Testis (tissue), 3 donors: ENCODE measurements around the gene MIEN1. TPM values are rescaled to one million over a fixed set of nuclear protein-coding genes. Genes with fewer than 3 reads are reported as not detected.
A peak's percentile ranks its signal among the peaks of the same experiment; 100 is the strongest.
"Not testable (repeated sequence)": the region's sequence is repeated elsewhere in the genome, so short reads cannot be mapped to it uniquely, and the experiment has no call there.

ENCODE experiments used
- DNase-seq: peaks from one replicate; pipeline ENCODE4 v3.0.0-alpha.2; 2019
- H3K27ac ChIP-seq, 2 donors: fragments of 200-600 bp; sonication (generic); one replicate each; pipeline ENCODE4 v1.5.1; 2019
- H3K27me3 ChIP-seq: fragments of 200-600 bp; sonication (generic); one replicate; pipeline ENCODE4 v1.5.1; 2019
- H3K36me3 ChIP-seq: fragments of 200-600 bp; sonication (generic); one replicate; pipeline ENCODE4 v1.5.1; 2017; ENCODE audit warnings: low read depth; ENCODE audit errors: missing control alignments
- H3K4me1 ChIP-seq: fragments of 200-600 bp; sonication (generic); one replicate; pipeline ENCODE4 v1.5.1; 2019
- H3K4me3 ChIP-seq, 2 donors: fragments of 200-600 bp; sonication (generic); one replicate each; pipeline ENCODE4 v1.5.1; 2017 to 2019
- H3K9me3 ChIP-seq: fragments of 200-600 bp; sonication (generic); one replicate; pipeline ENCODE4 v1.5.1; 2017
- POLR2A ChIP-seq: fragments of 450-650 bp; IDR thresholded peaks from one replicate; pipeline ENCODE4 v1.6.1; 2017; ENCODE audit warnings: antibody characterized with exemption, mild to moderate bottlenecking, moderate library complexity
- WGBS, 2 donors: methylation state at CpG; one replicate each; pipeline ENCODE4 v1.1.5; 2018; 5-methylcytosine and 5-hydroxymethylcytosine counted together
- intact Hi-C: fragments of 100-400 bp; cut with DNase I; formaldehyde crosslinking; loops from one replicate; pipeline ENCODE4 v1.15.1; 2023; ENCODE audit warnings: low total_unique reads
- polyA plus RNA-seq: library from polyadenylated mRNA; stranded (reverse); fragments of 350-450 nt; fragmentation: Illumina TruSeq; extraction: RNeasy Lipid Tissue Mini Kit (QIAGEN cat#74804); gene quantifications from one replicate; pipeline ENCODE4 v1.2.3, GENCODE V29; 2014; ENCODE audit warnings: low read depth, low replicate concordance; ENCODE audit not compliant: insufficient read depth
- total RNA-seq, 2 donors: library from RNA; depleted of rRNA; stranded (reverse); fragments of >200 nt; gene quantifications; one replicate each; pipeline ENCODE4 v1.2.3, GENCODE V29; 2016
- TF ChIP-seq, protein P1 (sequence below), 3 experiments: fragments of 450-650 bp in 2 of 3; fragments of 200-600 bp in 1 of 3; sonication (generic) in 1 of 3; IDR thresholded peaks; one replicate each; pipeline ENCODE4 v1.5.1; 2016 to 2019; ENCODE audit warnings: antibody characterized with exemption in 3 of 3, mild to moderate bottlenecking in 2 of 3, moderate library complexity in 1 of 3

MIEN1 gene
- total and polyA plus RNA-seq, 3 donors from 2014 or later: 47.9 to 89.1 (median 53.1) TPM

DNA sequence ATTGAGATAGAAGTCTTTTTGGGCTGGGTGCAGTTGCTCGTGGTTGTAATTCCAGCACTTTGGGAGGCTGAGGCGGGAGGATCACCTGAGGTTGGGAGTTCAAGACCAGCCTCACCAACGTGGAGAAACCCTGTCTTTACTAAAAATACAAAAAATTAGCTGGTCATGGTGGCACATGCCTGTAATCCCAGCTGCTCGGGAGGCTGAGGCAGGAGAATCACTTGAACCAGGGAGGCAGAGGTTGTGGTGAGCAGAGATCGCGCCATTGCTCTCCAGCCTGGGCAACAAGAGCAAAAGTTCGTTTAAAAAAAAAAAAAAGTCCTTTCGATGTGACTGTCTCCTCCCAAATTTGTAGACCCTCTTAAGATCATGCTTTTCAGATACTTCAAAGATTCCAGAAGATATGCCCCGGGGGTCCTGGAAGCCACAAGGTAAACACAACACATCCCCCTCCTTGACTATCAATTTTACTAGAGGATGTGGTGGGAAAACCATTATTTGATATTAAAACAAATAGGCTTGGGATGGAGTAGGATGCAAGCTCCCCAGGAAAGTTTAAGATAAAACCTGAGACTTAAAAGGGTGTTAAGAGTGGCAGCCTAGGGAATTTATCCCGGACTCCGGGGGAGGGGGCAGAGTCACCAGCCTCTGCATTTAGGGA is 31.0 kb downstream of the MIEN1 start:
- DNase-seq, H3K27me3 ChIP-seq, H3K4me1 ChIP-seq, H3K36me3 ChIP-seq, H3K9me3 ChIP-seq, intact Hi-C loops: not testable (repeated sequence)
- peak overlapping the region in 1 of 2 donors; percentile 11 for H3K27ac ChIP-seq
- TF ChIP-seq, protein P1, sequence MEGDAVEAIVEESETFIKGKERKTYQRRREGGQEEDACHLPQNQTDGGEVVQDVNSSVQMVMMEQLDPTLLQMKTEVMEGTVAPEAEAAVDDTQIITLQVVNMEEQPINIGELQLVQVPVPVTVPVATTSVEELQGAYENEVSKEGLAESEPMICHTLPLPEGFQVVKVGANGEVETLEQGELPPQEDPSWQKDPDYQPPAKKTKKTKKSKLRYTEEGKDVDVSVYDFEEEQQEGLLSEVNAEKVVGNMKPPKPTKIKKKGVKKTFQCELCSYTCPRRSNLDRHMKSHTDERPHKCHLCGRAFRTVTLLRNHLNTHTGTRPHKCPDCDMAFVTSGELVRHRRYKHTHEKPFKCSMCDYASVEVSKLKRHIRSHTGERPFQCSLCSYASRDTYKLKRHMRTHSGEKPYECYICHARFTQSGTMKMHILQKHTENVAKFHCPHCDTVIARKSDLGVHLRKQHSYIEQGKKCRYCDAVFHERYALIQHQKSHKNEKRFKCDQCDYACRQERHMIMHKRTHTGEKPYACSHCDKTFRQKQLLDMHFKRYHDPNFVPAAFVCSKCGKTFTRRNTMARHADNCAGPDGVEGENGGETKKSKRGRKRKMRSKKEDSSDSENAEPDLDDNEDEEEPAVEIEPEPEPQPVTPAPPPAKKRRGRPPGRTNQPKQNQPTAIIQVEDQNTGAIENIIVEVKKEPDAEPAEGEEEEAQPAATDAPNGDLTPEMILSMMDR (IDR thresholded peaks at IDR 0.05): peak in 1 of 3 experiments; percentile 5
- WGBS, 2 donors: 50 to 51% methylated on average over 11 of the region's 11 CpGs
- peak overlapping the region; percentile 67 to 76 for H3K4me3 ChIP-seq

DNA sequence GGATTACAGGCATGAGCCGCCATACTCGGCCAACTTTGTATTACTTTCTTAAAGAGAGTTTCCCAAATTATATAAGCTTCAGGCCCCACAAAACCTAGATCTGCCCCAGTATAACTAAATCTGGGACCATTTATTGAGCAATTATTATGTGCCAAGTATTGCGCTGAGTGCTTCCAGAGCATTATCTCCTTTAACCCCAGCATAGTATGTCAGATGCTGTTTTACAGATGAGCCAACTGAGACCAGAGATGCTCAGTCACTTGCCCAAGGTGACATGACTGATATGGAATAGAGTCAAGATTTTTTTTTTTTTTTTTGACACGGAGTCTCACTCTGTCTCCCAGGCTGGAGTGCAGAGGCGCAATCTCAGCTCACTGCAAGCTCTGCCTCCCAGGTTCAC is 32.4 kb downstream of the MIEN1 start:
- H3K4me1 ChIP-seq: peaks cover 2% of the 10 kb centered on the region
- H3K27me3 ChIP-seq: no peaks in the 10 kb centered on the region
- no peaks in the 10 kb centered on the region for H3K36me3 ChIP-seq
- WGBS, 2 donors: 89 to 95% methylated on average over 5 of the region's 5 CpGs
- TF ChIP-seq, protein P1 (IDR thresholded peaks at IDR 0.05): no peak
- TF ChIP-seq POLR2A: no peak
- no peaks in the 10 kb centered on the region for H3K9me3 ChIP-seq
- DNase-seq: no peak
- intact Hi-C loops: no loop called here
- H3K4me3 ChIP-seq: no peak overlapping the region
- H3K27ac ChIP-seq: no peak overlapping the region

DNA sequence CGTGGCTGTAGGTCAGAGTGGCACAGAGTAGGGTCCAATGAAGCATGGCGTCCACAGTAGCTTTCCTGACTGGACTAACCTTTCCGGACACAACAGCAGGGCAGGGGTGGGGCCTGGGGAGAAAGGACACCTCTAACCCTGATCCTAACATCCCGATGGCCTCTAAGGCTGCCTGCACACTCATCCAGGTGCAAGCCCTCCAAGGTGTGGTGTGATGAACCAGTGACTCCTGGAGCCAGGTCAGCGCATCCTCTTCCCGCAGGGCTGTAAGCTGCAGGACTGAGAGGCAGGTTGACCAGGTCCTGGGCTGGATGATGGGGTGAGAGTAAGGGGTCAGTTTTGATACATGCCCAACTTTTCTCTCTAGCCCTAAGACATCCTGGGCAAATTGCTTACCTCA is 33.6 kb downstream of the MIEN1 start:
- Histone ChIP-seq H3K36me3 (no peaks in the 10 kb centered on the region), H3K4me3 (no peak overlapping the region), H3K27me3 (no peaks in the 10 kb centered on the region), H3K4me1 (peaks cover 2% of the 10 kb centered on the region), H3K27ac (no peak overlapping the region), H3K9me3 (no peaks in the 10 kb centered on the region)
- no peak for TF ChIP-seq POLR2A
- TF ChIP-seq, protein P1 (IDR thresholded peaks at IDR 0.05): no peak
- WGBS, 2 donors: 60 to 62% methylated on average over 6 of the region's 6 CpGs
- DNase-seq: no peak
- intact Hi-C loops: no loop called here

DNA sequence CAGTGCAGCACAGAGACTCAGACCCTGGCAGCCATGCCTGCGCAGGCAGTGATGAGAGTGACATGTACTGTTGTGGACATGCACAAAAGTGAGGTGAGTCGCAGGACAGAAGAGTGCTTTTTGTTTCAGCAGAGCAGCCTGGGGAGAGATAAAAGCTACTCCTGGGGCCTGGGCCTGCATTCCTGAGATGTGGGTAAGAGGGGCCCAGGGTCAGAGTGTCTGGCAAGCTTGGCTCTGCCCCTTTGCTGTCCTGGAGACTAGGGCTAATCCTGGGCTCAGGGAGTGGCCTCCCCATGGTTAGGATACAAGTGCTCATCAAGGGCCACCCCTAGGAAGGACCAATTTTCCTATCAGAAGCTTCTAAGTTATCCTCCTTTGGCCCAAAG is 35.2 kb downstream of the MIEN1 start:
- Histone ChIP-seq H3K36me3 (no peaks in the 10 kb centered on the region), H3K9me3 (no peaks in the 10 kb centered on the region), H3K27me3 (no peaks in the 10 kb centered on the region), H3K27ac (no peak overlapping the region), H3K4me1 (peaks cover 2% of the 10 kb centered on the region), H3K4me3 (no peak overlapping the region)
- TF ChIP-seq, protein P1 (IDR thresholded peaks at IDR 0.05): no peak
- no peak for TF ChIP-seq POLR2A
- 74 to 93% methylated on average over 2 of the region's 2 CpGs for WGBS, 2 donors
- no peak for DNase-seq
- intact Hi-C loops: no loop called here

DNA sequence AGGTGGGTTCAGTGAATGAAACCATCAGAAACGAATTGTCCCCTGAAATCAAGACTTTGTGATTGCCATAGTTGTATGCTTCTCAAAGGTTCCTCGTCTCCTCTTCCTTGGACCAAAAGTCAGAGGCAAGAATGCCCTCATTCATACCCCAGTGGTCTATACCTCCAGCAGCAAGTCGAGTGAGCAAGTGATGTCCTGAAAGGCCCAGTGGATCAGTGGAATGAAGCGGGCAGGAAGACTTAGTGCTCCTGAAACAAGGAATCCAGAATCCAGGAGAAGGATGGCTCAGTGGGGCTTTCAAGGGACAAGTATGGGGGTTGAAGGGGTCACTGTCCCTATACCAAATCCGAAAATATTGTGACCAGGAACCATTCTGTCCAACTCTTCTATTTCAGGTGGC is 35.7 kb downstream of the MIEN1 start:
- DNase-seq: no peak
- Histone ChIP-seq H3K27ac (no peak overlapping the region), H3K4me1 (peaks cover 2% of the 10 kb centered on the region), H3K9me3 (no peaks in the 10 kb centered on the region), H3K36me3 (no peaks in the 10 kb centered on the region), H3K27me3 (no peaks in the 10 kb centered on the region), H3K4me3 (no peak overlapping the region)
- TF ChIP-seq POLR2A: no peak
- TF ChIP-seq, protein P1 (IDR thresholded peaks at IDR 0.05): no peak
- intact Hi-C loops: no loop called here
- WGBS, 2 donors: 87 to 89% methylated on average over 5 of the region's 5 CpGs
